GM18499 (cell line): ENCODE data around the gene TEX22.

Source experiments
- ATAC-seq: cut with Tn5 transposase; IDR thresholded peaks from one replicate; pipeline ENCODE4 v1.9.1; 2021; ENCODE audit warnings: moderate number of reproducible peaks; ENCODE audit not compliant: insufficient read depth, unreplicated experiment

The TEX22 gene

DNA sequence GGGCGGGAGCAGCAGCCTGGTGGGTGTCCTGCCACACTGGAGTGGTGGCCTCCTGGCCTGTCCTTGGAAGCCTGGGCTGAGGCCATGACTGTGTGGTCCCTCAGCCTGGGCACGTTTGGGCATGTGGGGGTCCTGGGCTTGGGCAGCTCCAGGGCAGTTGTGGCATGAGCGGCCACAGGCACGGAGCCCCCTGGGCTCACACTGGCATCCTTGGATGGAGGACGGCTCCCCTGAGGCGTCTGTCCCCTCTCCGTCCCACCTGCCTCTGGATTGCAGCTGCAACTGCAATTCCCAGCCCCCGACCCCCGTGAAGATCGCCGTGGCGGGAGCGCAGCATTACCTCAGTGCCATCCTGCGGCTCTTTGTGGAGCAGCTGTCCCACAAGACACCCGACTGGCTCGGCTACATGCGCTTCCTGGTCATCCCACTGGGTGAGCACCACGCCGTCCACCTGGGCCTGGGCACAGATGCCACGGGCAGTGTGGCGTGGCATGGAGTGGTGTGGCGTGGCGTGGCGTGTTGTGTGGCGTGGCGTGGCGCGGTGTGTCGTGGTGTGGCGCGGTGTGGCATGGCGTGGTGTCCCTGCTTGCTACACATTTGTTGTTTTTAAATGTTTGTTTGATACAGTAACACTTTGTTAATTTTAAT is 15.1 kb upstream of the TEX22 start:
- no peak for ATAC-seq

DNA sequence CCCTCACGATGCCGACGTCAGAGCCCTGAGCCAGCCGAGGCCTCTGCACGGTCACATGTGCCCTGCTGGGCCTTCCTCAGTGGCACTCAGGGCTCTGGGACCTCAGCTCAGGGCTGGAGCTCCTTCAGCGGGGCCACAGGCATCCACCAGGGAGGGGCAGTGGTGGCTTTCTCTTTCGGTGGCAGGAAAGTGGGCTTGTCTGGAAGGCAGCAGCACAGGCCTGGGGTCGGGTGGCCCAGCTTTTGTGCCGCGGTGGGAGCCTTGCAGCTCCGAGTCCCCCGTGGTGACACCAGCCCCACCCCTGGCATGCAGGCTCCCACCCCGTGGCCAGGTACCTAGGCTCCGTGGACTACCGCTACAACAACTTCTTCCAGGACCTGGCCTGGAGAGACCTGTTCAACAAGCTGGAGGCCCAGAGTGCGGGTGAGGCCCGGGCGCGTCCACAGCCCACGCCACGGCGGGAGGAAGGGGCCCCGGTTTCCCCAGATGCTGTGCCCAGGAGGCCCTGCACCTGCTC is 14.2 kb upstream of the TEX22 start:
- no peak for ATAC-seq

DNA sequence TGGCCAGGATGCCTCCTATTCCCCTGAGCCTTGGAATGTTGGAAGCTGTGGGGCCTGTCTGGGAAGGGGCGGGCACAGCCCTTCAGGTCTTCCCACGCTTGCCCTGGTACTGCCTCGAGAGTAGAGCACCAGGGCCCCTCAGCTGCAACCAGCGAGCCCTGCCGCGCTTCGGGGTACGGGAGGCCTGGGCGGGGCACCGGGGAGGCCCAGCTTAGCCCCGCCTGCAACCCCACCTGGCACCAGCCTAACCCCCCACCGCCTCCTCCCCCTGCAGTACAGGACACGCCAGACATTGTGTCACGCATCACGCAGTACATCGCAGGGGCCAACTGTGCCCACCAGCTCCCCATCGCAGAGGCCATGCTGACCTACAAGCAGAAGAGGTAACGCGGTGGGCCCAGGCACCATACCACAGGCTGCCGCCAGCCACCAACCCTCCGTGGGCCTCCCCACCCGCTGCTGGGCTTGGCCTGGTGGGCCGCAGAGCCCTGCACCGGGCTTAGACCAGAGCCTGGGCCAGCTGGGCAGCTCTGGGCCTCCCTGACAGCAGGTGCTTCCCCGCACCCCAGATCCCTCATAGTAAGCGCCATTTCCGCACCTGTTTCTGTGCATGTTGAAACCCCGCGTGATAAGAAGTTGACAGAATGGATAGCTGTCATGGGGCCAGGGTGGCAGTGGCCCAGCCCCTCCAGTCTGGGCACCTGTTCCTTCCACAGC is 13.6 kb upstream of the TEX22 start:
- no peak for ATAC-seq

DNA sequence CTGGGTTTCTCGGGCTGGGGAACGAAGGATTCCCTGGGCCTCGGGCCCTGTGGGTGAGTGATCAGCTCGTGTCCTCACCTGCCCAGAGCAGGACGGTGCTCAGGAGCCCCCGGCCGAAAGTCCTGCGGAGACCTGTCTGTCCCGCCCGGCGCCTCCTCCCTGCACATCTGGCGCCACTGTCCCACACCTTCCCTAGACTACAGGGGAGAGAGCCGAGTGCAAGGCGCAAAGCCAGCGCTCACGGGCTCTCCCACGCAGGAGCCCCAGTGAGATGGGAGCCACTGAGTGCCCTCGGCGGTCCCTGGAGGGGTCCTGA is 13.1 kb upstream of the TEX22 start:
- no peak for ATAC-seq

- ATAC-seq, result no peak
Measured at GRCh38 chr14:105385698-105386365, 12.5 kb upstream of the TEX22 start.

DNA sequence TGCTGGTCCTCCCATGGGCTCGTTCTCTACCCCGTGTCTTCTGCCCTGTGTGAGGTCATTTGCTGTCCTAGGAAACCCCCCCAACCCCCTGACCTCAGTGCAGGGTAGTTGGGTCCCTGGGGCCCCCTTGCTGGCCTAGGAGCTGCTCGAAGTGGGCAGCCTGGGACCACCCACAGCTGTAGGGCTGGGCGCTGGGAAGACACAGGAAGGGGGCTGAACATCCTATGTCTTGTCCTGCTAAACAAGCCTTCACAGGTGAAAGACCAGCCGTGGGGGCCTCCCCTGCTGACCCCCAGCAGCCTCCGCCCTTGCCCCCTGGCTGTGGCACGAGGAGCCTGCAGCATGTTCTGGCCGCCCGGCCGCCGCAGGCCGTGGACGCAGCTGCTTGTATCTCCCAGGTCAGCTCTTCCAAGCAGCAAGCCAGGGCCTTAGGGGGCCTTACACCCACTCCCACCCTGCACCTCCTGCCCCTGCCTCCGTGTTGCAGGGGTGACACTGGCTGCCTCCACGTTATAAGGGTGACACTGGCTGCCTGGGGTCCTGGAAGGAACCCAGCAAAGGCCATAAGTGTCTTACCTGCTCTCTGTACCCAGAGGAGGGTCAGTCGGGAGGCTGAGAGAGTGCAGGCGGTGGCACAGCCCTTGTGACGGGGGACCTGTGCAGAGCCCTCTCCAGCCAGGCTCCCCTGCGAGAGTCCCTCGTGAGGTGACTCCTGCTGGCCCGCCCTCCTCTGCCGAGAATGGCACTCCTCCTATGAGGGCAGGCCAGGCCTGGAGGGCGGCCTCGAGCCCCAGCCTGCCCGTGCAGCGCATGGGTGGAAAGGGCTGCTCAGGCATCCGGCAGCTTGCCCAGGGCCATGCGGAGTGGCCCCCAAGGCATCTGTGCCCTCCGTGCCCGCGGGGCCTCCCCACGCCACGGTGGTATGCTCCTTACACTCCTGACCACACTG is 11.5 kb upstream of the TEX22 start:
- ATAC-seq, result no peak

- no peak for ATAC-seq
Measured at GRCh38 chr14:105387530-105387922, 10.8 kb upstream of the TEX22 start.

- ATAC-seq, result no peak
Measured at GRCh38 chr14:105388110-105388951, 10.0 kb upstream of the TEX22 start.

- ATAC-seq, result no peak
Measured at GRCh38 chr14:105388976-105389375, 9.4 kb upstream of the TEX22 start.

DNA sequence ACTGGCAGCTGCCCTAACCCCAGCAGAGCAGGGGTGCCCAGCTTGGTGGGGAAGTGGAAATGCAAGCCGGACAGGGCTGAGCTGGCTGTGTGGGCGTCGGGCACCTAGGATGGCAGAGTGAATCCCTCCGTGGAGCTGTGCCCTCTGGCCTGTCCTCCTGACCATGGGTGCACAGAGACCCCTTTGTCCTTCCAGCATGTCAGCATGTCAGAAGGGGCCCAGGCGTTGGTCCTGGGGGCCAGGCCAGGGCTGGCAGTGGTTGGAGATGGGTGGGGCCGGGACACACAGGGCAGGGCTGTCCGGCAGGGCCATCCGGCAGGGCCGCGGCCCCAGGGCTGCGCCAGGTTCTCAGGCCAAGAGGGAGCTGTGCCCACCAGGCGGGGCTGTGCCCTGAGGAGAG is 8.8 kb upstream of the TEX22 start:
- ATAC-seq, result no peak

GRCh38 chr14:105389976-105390848 is 8.1 kb upstream of the TEX22 start:
- ATAC-seq, result no peak

- no peak for ATAC-seq
Measured at GRCh38 chr14:105390849-105391500, 7.4 kb upstream of the TEX22 start.

- no peak for ATAC-seq
Measured at GRCh38 chr14:105391541-105391940, 6.8 kb upstream of the TEX22 start.

GRCh38 chr14:105392131-105393090 is 5.9 kb upstream of the TEX22 start:
- no peak for ATAC-seq

DNA sequence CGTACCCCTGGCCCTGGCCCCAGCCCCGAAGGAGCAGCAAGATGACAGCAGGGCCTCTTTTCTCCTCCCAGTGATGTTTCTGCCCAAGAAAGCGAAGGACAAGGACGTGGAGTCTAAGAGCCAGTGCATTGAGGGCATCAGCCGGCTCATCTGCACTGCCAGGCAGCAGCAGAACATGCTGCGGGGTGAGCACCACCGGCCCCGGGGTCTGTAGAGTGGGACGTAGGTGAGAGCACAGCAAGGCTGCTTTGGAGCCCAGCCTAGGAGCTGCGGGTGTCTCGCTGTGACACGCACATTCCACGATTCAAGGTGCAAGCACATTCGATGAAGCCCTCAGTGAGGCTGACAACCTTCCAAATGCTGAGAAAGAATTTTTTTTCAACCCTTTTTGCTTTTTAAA is 5.2 kb upstream of the TEX22 start:
- no peak for ATAC-seq

DNA sequence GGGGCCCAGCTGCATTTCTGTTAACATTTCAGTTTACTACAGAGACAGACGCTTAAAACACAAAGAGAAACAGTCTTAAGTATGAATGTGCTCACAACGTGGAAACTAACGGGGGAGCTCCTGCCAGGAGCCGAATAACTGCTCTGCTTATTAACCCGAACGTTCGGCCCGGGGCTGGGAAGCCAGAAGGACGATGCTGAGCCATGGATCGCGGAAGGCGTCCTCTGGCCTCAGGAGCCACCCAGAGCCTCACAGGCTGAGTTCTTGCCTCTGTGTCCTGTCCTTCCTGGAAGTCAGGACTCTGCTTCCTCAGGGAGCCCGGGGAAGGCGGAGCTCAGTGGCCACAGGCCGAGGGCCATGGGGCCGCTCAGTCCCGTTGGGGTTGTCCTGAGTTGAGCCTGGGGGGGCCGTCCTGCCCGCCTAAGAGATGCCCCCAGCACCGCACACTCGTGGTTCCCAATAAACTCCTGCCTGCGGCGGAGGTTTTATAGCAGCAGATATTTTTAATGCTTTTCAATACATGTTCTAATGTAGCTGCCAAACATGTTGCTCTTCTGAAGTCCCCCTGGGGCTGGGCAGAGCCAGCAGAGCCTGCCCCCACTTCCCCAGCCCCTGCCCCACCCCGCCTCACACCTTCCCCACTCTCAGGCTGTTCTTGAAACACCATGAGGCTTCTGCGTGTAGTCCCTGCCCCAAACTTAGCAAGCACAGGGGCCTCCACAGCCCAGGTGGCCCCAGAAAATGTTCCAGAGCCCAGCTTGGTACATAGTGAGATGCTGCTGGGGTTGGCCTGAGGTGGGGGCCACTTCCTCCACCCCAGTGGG is 3.4 kb upstream of the TEX22 start:
- no peak for ATAC-seq
